ENCODE results near the gene VRTN.
"Not testable (repeated sequence)": the region's sequence is repeated elsewhere in the genome, so short reads cannot be mapped to it uniquely, and the experiment has no call there.

DNA sequence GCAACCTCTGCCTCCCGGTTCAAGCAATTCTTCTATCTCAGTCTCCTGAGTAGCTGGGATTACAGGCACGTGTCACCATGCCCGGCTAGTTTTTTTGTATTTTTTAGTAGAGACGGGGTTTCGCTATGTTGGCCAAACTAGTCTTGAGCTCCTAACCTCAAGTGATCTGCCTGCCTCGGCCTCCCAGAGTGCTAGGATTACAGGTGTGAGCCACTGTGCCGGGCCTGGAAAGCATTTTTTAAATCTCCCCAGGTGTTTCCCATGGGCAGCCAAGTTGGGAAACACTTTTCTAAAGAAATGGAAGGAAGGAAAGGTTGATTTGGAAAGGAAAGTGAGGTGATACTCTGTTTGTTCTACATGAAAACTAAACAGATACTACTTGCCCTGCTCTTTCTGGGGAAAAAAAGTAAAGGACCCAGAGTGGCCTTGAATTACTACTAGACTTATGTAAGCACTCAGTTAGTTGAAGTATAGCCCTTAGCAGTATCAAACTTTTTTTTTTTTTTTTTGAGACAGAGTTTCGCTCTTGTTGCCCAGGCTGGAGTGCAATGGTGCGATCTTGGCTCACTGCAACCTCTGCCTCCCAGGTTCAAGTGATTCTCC lies 18.2 kb upstream of the VRTN start:
- TF ChIP-seq, protein P1, sequence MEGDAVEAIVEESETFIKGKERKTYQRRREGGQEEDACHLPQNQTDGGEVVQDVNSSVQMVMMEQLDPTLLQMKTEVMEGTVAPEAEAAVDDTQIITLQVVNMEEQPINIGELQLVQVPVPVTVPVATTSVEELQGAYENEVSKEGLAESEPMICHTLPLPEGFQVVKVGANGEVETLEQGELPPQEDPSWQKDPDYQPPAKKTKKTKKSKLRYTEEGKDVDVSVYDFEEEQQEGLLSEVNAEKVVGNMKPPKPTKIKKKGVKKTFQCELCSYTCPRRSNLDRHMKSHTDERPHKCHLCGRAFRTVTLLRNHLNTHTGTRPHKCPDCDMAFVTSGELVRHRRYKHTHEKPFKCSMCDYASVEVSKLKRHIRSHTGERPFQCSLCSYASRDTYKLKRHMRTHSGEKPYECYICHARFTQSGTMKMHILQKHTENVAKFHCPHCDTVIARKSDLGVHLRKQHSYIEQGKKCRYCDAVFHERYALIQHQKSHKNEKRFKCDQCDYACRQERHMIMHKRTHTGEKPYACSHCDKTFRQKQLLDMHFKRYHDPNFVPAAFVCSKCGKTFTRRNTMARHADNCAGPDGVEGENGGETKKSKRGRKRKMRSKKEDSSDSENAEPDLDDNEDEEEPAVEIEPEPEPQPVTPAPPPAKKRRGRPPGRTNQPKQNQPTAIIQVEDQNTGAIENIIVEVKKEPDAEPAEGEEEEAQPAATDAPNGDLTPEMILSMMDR (IDR thresholded peaks at IDR 0.05 in 2 of 3, conservative IDR thresholded peaks at IDR 0.05 in 1 of 3; ENCODE audit: insufficient read depth in 2 of 3, low read depth in 1 of 3, low read length in 3 of 3), result not testable (repeated sequence)
- not testable (repeated sequence) for TF ChIP-seq ARHGAP35 (IDR thresholded peaks at IDR 0.05; ENCODE audit: partially characterized antibody); POLR3A (IDR thresholded peaks at IDR 0.05; ENCODE audit: borderline replicate concordance, extremely low read depth, insufficient read depth, insufficient read length); RFX5 (IDR thresholded peaks at IDR 0.05; ENCODE audit: low read depth, low read length); TGIF2 (CRISPR knock-in tag; IDR thresholded peaks at IDR 0.05); EP300 (IDR thresholded peaks at IDR 0.05; ENCODE audit: low read length); SIN3A (IDR thresholded peaks at IDR 0.05; ENCODE audit: borderline replicate concordance in 2 of 2, control insufficient read depth in 1 of 2, low read depth in 2 of 2, low read length in 2 of 2); POLR2A (conservative IDR thresholded peaks at IDR 0.05)
